ENCODE measurements around the gene DOK6. TPM values are rescaled to one million over a fixed set of nuclear protein-coding genes. Genes with fewer than 3 reads are reported as not detected.

DOK6 gene
- total and polyA plus RNA-seq, 11 donors: 0.46 to 9.7 (median 2.9) TPM

- Histone ChIP-seq H3K4me1 (no peaks in the 10 kb centered on the region), H3K4me3 (no peak overlapping the region), H3K27ac (no peak overlapping the region), H3K27me3 (no peaks in the 10 kb centered on the region), H3K36me3 (no peaks in the 10 kb centered on the region), H3K9me3 (no peaks in the 10 kb centered on the region)
- DNase-seq: no peak
- WGBS, 4 donors: 67 to 76% (median 70%) methylated on average over 2 of the region's 2 CpGs
- ATAC-seq: no peak
- intact Hi-C loops (cut with DNase I): no loop called here
- TF ChIP-seq CTCF (IDR thresholded peaks at IDR 0.05) (no peak), POLR2A (IDR thresholded peaks at IDR 0.05) (no peak)
Observed at GRCh38 chr18:69705987-69706386, 305.3 kb downstream of the DOK6 start.

DNA sequence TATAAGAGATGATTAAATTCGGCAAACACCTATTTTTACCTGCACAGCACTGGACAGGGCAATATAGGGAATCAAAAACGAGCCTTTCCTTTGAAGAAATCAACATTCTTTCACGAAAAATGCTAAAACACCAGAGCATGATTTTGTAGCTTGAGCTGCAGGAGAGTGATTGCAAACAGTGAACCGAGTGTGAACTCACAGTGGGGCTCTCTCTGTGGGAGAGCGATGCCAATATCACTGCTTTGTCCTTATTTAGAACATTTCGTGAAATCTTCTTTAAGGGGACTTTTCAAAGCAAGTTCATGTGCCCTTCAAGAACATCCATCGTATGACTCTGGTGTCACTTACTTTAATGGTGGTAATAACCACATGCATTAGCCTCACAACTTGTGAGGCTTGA, 308.2 kb downstream of the DOK6 start:
- intact Hi-C loops (cut with DNase I): no loop called here
- ATAC-seq: no peak
- TF ChIP-seq CTCF (IDR thresholded peaks at IDR 0.05): no peak
- TF ChIP-seq POLR2A (IDR thresholded peaks at IDR 0.05): no peak
- no peaks in the 10 kb centered on the region for H3K9me3 ChIP-seq
- no peak overlapping the region for H3K4me3 ChIP-seq
- no peak for DNase-seq
- WGBS, 4 donors: 71 to 85% (median 80%) methylated on average over 7 of the region's 7 CpGs
- no peaks in the 10 kb centered on the region for H3K36me3 ChIP-seq
- H3K27ac ChIP-seq: no peak overlapping the region
- H3K4me1 ChIP-seq: no peaks in the 10 kb centered on the region
- no peaks in the 10 kb centered on the region for H3K27me3 ChIP-seq

- TF ChIP-seq POLR2A (IDR thresholded peaks at IDR 0.05): no peak
- no peak for TF ChIP-seq CTCF (IDR thresholded peaks at IDR 0.05)
- ATAC-seq: no peak
- no peak for DNase-seq
- Histone ChIP-seq H3K27ac (no peak overlapping the region), H3K4me3 (no peak overlapping the region), H3K4me1 (no peaks in the 10 kb centered on the region), H3K9me3 (peaks cover 0 to 34% (median 21%) of the 10 kb centered on the region in 12 donors), H3K36me3 (no peaks in the 10 kb centered on the region), H3K27me3 (no peaks in the 10 kb centered on the region)
- 64 to 76% (median 69%) methylated on average over 7 of the region's 7 CpGs for WGBS, 4 donors
- intact Hi-C loops (cut with DNase I): no loop called here
Observed at GRCh38 chr18:69715191-69715795, 314.6 kb downstream of the DOK6 start.

DNA sequence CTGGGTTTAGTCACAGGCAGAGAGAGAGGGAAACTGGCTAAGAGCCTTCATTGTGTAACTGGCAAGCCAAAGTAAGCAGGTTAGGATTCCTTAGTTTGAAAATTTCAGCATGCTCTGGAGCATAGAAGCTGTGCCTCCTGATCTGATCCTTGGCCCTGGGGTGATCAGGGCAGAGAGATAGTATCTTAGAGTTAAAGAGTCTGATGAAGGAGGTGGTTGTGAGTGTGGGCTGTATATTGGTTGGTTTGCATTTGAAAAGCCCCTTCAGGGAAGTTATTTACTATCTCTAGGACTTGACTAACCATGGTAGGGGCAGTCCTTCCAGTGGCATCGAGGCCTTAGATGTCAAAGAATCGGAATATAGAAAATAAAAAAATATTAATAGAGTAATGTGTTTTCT, 316.9 kb downstream of the DOK6 start:
- no peaks in the 10 kb centered on the region for H3K36me3 ChIP-seq
- WGBS, 4 donors: 92 to 95% (median 94%) methylated on average over 2 of the region's 2 CpGs
- DNase-seq (no peak), ATAC-seq (no peak)
- no peaks in the 10 kb centered on the region for H3K4me1 ChIP-seq
- intact Hi-C loops (cut with DNase I): no loop called here
- H3K27me3 ChIP-seq: no peaks in the 10 kb centered on the region
- no peak overlapping the region for H3K27ac ChIP-seq
- no peak overlapping the region for H3K4me3 ChIP-seq
- H3K9me3 ChIP-seq: peaks cover 0 to 34% (median 21%) of the 10 kb centered on the region in 12 donors
- no peak for TF ChIP-seq CTCF (IDR thresholded peaks at IDR 0.05)
- no peak for TF ChIP-seq POLR2A (IDR thresholded peaks at IDR 0.05)
